ENCODE measurements around the gene IGF1R. TPM values are rescaled to one million over a fixed set of nuclear protein-coding genes. Genes with fewer than 3 reads are reported as not detected.
A peak's percentile ranks its signal among the peaks of the same experiment; 100 is the strongest.

The IGF1R gene
- total RNA-seq, 1 experiment from 2014 or later, result 71.3 TPM

DNA sequence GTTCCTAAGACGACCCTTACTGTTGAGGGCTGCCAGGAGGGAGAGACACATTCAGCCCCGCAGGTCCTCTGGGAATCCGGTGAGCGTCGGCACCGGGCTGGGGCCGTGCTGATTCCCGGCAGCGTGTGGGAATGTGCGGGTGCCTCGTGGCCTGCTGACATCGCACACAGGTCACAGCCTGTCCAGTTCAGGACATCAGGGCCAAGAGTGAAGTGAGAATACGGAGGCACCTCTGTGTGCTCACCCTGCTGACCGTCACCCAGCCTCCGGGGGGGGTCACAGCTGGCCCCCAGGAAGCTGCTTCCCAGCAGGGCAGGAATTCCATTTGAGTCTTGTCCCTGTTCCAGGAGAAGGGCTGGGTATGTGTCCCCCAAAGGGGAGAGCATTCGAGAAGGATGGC lies 305.6 kb downstream of the IGF1R start:
- Histone ChIP-seq H3K27ac (no peak overlapping the region), H4K20me1 (ENCODE audit: insufficient read depth) (no peaks in the 10 kb centered on the region), H3K9me2 (ENCODE audit: insufficient read depth) (no peaks in the 10 kb centered on the region), H2AFZ (no peak overlapping the region), H3K36me3 (ENCODE audit: low read depth) (no peaks in the 10 kb centered on the region), H3K27me3 (ENCODE audit: insufficient read depth, low read depth) (no peaks in the 10 kb centered on the region), H3K79me2 (ENCODE audit: low read depth) (no peaks in the 10 kb centered on the region), H3K4me1 (replicated peaks; ENCODE audit: insufficient read depth) (no peaks in the 10 kb centered on the region), H3K4me2 (no peak overlapping the region), H3K4me3 (no peak overlapping the region), H3K9me3 (ENCODE audit: insufficient read depth, low read depth) (no peaks in the 10 kb centered on the region), H3F3A (ENCODE audit: insufficient read depth, low read depth) (no peaks in the 10 kb centered on the region)
- CTCF ChIA-PET, result no interaction called here
- TF ChIP-seq CTCF (conservative IDR thresholded peaks at IDR 0.05) (no peak), EZH2 (IDR thresholded peaks at IDR 0.05; ENCODE audit: low read depth) (no peak)
- POLR2A ChIA-PET (ENCODE audit: unreplicated experiment), result no interaction called here
- BruUV-seq (replicated peaks), result no TSS peak
- DNase-seq, result no peak
- intact Hi-C loops (cut with micrococcal nuclease; ENCODE audit: unreplicated experiment), result no loop called here

GRCh38 chr15:98954411-98954810 lies 306.1 kb downstream of the IGF1R start:
- Histone ChIP-seq H3K79me2 (ENCODE audit: low read depth) (no peaks in the 10 kb centered on the region), H3K27me3 (ENCODE audit: insufficient read depth, low read depth) (no peaks in the 10 kb centered on the region), H2AFZ (no peak overlapping the region), H3K4me2 (no peak overlapping the region), H4K20me1 (ENCODE audit: insufficient read depth) (no peaks in the 10 kb centered on the region), H3K36me3 (ENCODE audit: low read depth) (no peaks in the 10 kb centered on the region), H3K4me3 (no peak overlapping the region), H3K9me3 (ENCODE audit: insufficient read depth, low read depth) (no peaks in the 10 kb centered on the region), H3K4me1 (replicated peaks; ENCODE audit: insufficient read depth) (no peaks in the 10 kb centered on the region), H3K27ac (no peak overlapping the region), H3K9me2 (ENCODE audit: insufficient read depth) (no peaks in the 10 kb centered on the region), H3F3A (ENCODE audit: insufficient read depth, low read depth) (no peaks in the 10 kb centered on the region)
- ChIA-PET POLR2A (ENCODE audit: unreplicated experiment) (no interaction called here), CTCF (no interaction called here)
- TF ChIP-seq EZH2 (IDR thresholded peaks at IDR 0.05; ENCODE audit: low read depth) (no peak), CTCF (conservative IDR thresholded peaks at IDR 0.05) (no peak)
- no peak for DNase-seq
- BruUV-seq (replicated peaks), result no TSS peak
- intact Hi-C loops (cut with micrococcal nuclease; ENCODE audit: unreplicated experiment), result no loop called here

- no peaks in the 10 kb centered on the region for H4K20me1 ChIP-seq (ENCODE audit: insufficient read depth)
- no peaks in the 10 kb centered on the region for H3K9me2 ChIP-seq (ENCODE audit: insufficient read depth)
- H3F3A ChIP-seq (ENCODE audit: insufficient read depth, low read depth), result no peaks in the 10 kb centered on the region
- H2AFZ ChIP-seq, result no peak overlapping the region
- ChIA-PET CTCF (no interaction called here), POLR2A (ENCODE audit: unreplicated experiment) (no interaction called here)
- H3K36me3 ChIP-seq (ENCODE audit: low read depth), result no peaks in the 10 kb centered on the region
- DNase-seq, result peak in 1 of 2 experiments; percentile 9
- no peaks in the 10 kb centered on the region for H3K79me2 ChIP-seq (ENCODE audit: low read depth)
- H3K27ac ChIP-seq, result no peak overlapping the region
- H3K4me1 ChIP-seq (replicated peaks; ENCODE audit: insufficient read depth), result no peaks in the 10 kb centered on the region
- intact Hi-C loops (cut with micrococcal nuclease; ENCODE audit: unreplicated experiment), result no loop called here
- no peaks in the 10 kb centered on the region for H3K9me3 ChIP-seq (ENCODE audit: insufficient read depth, low read depth)
- H3K27me3 ChIP-seq (ENCODE audit: insufficient read depth, low read depth), result no peaks in the 10 kb centered on the region
- TF ChIP-seq EZH2 (IDR thresholded peaks at IDR 0.05; ENCODE audit: low read depth) (no peak), CTCF (conservative IDR thresholded peaks at IDR 0.05) (no peak)
- no peak overlapping the region for H3K4me3 ChIP-seq
- no TSS peak for BruUV-seq (replicated peaks)
- no peak overlapping the region for H3K4me2 ChIP-seq
These were observed 307.0 kb downstream of the IGF1R start for GRCh38 chr15:98955331-98955730.
